OCI-LY1 (cell line): Measurements from ENCODE around the gene VTI1A.

ENCODE experiments used
- H2AFZ ChIP-seq: fragments of 200-600 bp; sonication (generic), shearing (Covaris generic); 2 replicates; pipeline ENCODE4 v1.6.0; 2014; ENCODE audit warnings: antibody characterized with exemption, mild to moderate bottlenecking, low read length
- H3F3A ChIP-seq: fragments of 200-600 bp; sonication (generic), shearing (Covaris generic); 2 replicates; pipeline ENCODE4 v1.6.0; 2014; ENCODE audit warnings: mild to moderate bottlenecking, antibody characterized with exemption, low read length, moderate library complexity; ENCODE audit not compliant: insufficient read depth
- H3K27ac ChIP-seq: fragments of 200-600 bp; sonication (generic); 2 replicates; pipeline ENCODE4 v1.5.1; 2014; ENCODE audit warnings: low read length, mixed run types, mild to moderate bottlenecking, low read depth; ENCODE audit not compliant: poor library complexity, severe bottlenecking
- H3K27me3 ChIP-seq: fragments of 200-600 bp; sonication (generic); 2 replicates; pipeline ENCODE4 v1.6.0; 2014; ENCODE audit warnings: antibody characterized with exemption, mild to moderate bottlenecking, low read length, moderate library complexity; ENCODE audit not compliant: insufficient read depth
- H3K36me3 ChIP-seq: fragments of 200-600 bp; sonication (generic); 2 replicates; pipeline ENCODE4 v1.6.1; 2014; ENCODE audit warnings: mild to moderate bottlenecking, antibody characterized with exemption, low read length, moderate library complexity, mixed read lengths; ENCODE audit not compliant: insufficient read depth
- H3K4me1 ChIP-seq: fragments of 200-600 bp; sonication (generic); 2 replicates; pipeline ENCODE4 v1.5.1; 2014; ENCODE audit warnings: mild to moderate bottlenecking, low read length, moderate library complexity; ENCODE audit not compliant: insufficient read depth, severe bottlenecking
- H3K4me2 ChIP-seq: fragments of 200-600 bp; sonication (generic), shearing (Covaris generic); 2 replicates; pipeline ENCODE4 v1.6.1; 2014; ENCODE audit warnings: low read length
- H3K4me3 ChIP-seq: fragments of 200-600 bp; sonication (generic); 2 replicates; pipeline ENCODE4 v1.5.1; 2014; ENCODE audit warnings: low read length, low read depth, mild to moderate bottlenecking, mixed read lengths; ENCODE audit not compliant: poor library complexity, severe bottlenecking
- H3K79me2 ChIP-seq: fragments of 200-600 bp; shearing (Covaris generic); 2 replicates; pipeline ENCODE4 v1.6.1; 2016; ENCODE audit warnings: mixed run types, low read length, mixed read lengths; ENCODE audit not compliant: insufficient read depth
- H3K9ac ChIP-seq: fragments of 200-600 bp; sonication (generic), shearing (Covaris generic); 2 replicates; pipeline ENCODE4 v1.6.1; 2014; ENCODE audit warnings: mild to moderate bottlenecking, low read length, mixed read lengths
- H3K9me2 ChIP-seq: fragments of 200-600 bp; sonication (generic), shearing (Covaris generic); 2 replicates; pipeline ENCODE4 v1.6.1; 2014; ENCODE audit warnings: low read depth, mild to moderate bottlenecking, low read length, mixed read lengths
- H3K9me3 ChIP-seq: fragments of 200-600 bp; shearing (Covaris generic); 2 replicates; pipeline ENCODE4 v1.6.1; 2014; ENCODE audit warnings: low read length, mixed read lengths
- H4K20me1 ChIP-seq: fragments of 200-600 bp; sonication (generic), shearing (Covaris generic); 2 replicates; pipeline ENCODE4 v1.6.0; 2016; ENCODE audit warnings: mild to moderate bottlenecking, low read length; ENCODE audit not compliant: insufficient read depth
- EZH2 ChIP-seq: fragments of 200-600 bp; sonication (generic), shearing (Covaris generic); IDR thresholded peaks from 2 replicates; pipeline ENCODE4 v1.8.0; 2017; ENCODE audit warnings: borderline replicate concordance, mixed run types, mild to moderate bottlenecking, antibody characterized with exemption, low read length, moderate library complexity, mixed read lengths
- TF ChIP-seq, protein P1 (sequence below): fragments of 200-600 bp; sonication (generic), shearing (Covaris generic); IDR thresholded peaks from 2 replicates; pipeline ENCODE4 v1.5.1; 2017; ENCODE audit warnings: mild to moderate bottlenecking, antibody characterized with exemption, low read length, moderate library complexity, mixed read lengths

The VTI1A gene

DNA sequence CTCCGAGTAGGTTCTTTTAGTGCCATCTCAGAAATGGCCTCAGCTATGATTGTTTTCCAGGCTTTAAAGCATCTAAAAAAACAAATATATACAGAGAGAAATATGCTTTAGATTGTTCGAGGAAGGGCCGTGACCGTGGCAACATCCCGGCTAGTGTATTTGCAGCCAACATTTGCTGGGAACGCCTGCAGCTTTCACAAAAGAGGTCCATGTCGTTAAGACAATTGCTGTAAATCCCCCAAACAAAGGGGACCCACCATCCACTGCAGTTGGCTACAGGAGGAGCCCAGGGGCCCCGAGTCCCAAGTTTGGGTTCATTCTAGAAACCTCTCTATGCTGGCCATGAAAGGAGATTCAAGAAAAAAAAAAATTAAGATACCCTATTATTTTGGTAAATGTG is 350.2 kb downstream of the VTI1A start:
- Histone ChIP-seq H3F3A (no peaks in the 10 kb centered on the region), H3K4me1 (no peaks in the 10 kb centered on the region), H3K4me2 (no peak overlapping the region), H3K79me2 (no peaks in the 10 kb centered on the region), H4K20me1 (no peaks in the 10 kb centered on the region), H3K36me3 (no peaks in the 10 kb centered on the region), H3K9me2 (no peaks in the 10 kb centered on the region), H3K9me3 (no peaks in the 10 kb centered on the region), H3K4me3 (no peak overlapping the region), H3K9ac (no peak overlapping the region), H3K27me3 (no peaks in the 10 kb centered on the region), H3K27ac (no peak overlapping the region), H2AFZ (no peak overlapping the region)
- TF ChIP-seq, protein P1, sequence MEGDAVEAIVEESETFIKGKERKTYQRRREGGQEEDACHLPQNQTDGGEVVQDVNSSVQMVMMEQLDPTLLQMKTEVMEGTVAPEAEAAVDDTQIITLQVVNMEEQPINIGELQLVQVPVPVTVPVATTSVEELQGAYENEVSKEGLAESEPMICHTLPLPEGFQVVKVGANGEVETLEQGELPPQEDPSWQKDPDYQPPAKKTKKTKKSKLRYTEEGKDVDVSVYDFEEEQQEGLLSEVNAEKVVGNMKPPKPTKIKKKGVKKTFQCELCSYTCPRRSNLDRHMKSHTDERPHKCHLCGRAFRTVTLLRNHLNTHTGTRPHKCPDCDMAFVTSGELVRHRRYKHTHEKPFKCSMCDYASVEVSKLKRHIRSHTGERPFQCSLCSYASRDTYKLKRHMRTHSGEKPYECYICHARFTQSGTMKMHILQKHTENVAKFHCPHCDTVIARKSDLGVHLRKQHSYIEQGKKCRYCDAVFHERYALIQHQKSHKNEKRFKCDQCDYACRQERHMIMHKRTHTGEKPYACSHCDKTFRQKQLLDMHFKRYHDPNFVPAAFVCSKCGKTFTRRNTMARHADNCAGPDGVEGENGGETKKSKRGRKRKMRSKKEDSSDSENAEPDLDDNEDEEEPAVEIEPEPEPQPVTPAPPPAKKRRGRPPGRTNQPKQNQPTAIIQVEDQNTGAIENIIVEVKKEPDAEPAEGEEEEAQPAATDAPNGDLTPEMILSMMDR: no peak
- TF ChIP-seq EZH2: no peak

DNA sequence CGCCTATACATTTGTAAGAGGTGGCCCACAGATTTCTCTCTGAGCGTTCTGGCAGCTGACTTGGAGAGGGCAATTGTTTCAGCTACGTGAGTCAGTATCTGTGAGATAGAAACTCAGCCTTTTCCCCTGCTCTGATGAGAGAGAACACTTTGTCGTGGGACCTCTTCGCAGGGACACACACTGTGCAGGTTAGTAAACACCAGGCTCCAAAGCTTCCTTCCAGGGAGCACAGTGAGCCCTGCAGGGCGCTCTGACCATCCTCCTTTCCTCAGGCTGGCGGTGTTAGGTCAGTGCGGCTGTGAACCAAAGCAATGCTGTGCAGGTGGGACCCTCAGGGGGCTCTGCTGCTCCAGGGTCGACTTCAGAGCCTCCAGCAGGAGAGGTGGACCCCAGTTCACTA is 350.8 kb downstream of the VTI1A start:
- no peak for TF ChIP-seq EZH2
- TF ChIP-seq, protein P1: no peak
- Histone ChIP-seq H3K4me2 (no peak overlapping the region), H3K36me3 (no peaks in the 10 kb centered on the region), H3K9me2 (no peaks in the 10 kb centered on the region), H3K4me1 (no peaks in the 10 kb centered on the region), H3K27ac (no peak overlapping the region), H3K79me2 (no peaks in the 10 kb centered on the region), H3K27me3 (no peaks in the 10 kb centered on the region), H3K9ac (no peak overlapping the region), H3F3A (no peaks in the 10 kb centered on the region), H3K4me3 (no peak overlapping the region), H2AFZ (no peak overlapping the region), H3K9me3 (no peaks in the 10 kb centered on the region), H4K20me1 (no peaks in the 10 kb centered on the region)

DNA sequence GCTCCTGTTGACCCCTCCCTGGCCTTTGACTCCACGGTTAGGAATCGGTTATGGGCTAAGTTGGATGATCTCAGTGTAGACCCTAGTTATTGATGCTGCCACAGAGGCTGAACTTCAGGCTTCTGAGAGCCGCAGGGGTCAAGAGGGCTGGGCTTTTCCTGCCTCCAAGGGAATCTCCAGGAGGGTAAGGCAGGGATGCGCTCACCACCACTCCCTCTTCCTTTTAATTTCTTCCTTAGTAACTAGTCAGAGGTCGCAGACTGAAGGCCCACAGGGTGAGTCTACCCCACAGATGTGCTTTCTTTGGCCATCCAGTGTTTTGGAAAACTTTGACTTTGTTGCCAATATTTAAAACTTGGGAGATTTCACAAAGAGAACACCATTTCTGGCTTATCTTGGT is 352.0 kb downstream of the VTI1A start:
- Histone ChIP-seq H3K27me3 (no peaks in the 10 kb centered on the region), H3F3A (no peaks in the 10 kb centered on the region), H3K9ac (no peak overlapping the region), H3K4me3 (no peak overlapping the region), H3K9me2 (no peaks in the 10 kb centered on the region), H4K20me1 (no peaks in the 10 kb centered on the region), H3K4me1 (no peaks in the 10 kb centered on the region), H3K4me2 (no peak overlapping the region), H3K36me3 (no peaks in the 10 kb centered on the region), H3K79me2 (no peaks in the 10 kb centered on the region), H2AFZ (no peak overlapping the region), H3K27ac (no peak overlapping the region), H3K9me3 (no peaks in the 10 kb centered on the region)
- no peak for TF ChIP-seq EZH2
- TF ChIP-seq, protein P1: no peak
